ENCODE results near the gene DYNC1I2.

DYNC1I2 gene

DNA sequence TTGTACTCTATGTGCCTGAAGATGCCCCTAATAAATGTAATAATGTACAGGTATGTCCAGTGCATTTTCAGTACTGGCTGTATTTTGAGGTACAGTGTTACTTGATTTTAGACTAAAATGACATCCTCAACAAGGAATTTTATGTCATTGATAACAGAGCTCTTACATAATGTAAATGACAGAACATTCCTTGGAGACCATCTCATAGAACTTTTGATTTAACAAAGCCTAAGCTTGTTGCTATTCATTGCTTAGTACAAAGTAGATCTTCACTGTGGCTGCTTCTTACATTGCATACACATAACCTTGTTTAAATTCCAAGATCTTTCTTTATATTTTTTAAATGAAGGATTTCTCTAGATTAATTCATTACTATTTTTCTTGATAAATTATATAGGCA is 24.1 kb downstream of the DYNC1I2 start:
- TF ChIP-seq, protein P1, sequence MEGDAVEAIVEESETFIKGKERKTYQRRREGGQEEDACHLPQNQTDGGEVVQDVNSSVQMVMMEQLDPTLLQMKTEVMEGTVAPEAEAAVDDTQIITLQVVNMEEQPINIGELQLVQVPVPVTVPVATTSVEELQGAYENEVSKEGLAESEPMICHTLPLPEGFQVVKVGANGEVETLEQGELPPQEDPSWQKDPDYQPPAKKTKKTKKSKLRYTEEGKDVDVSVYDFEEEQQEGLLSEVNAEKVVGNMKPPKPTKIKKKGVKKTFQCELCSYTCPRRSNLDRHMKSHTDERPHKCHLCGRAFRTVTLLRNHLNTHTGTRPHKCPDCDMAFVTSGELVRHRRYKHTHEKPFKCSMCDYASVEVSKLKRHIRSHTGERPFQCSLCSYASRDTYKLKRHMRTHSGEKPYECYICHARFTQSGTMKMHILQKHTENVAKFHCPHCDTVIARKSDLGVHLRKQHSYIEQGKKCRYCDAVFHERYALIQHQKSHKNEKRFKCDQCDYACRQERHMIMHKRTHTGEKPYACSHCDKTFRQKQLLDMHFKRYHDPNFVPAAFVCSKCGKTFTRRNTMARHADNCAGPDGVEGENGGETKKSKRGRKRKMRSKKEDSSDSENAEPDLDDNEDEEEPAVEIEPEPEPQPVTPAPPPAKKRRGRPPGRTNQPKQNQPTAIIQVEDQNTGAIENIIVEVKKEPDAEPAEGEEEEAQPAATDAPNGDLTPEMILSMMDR (conservative IDR thresholded peaks at IDR 0.05; ENCODE audit: low read depth, low read length): no peak

DNA sequence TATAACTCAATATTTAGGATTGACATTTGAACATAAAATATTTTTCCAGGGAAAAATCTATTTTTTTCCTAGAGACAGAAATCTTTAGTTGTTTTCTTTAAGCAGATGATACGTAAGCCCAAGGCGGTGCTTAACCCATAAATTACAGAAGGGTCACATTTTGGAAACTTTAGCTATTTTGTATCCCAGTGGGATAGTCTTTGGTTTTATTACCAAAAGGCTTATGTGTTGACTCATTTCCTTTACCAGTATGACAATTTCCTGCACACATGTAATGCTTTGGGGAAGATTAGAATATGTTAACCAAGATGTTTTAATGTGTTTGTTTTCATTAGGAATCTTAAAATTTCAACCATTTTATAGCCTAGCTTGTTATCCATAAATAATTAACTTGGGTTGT is 24.8 kb downstream of the DYNC1I2 start:
- no peak overlapping the region for H3K4me3 ChIP-seq (ENCODE audit: low read length)
- DNase-seq (ENCODE audit: low read depth): no peak
- TF ChIP-seq, protein P1 (conservative IDR thresholded peaks at IDR 0.05; ENCODE audit: low read depth, low read length): no peak

More for the DNA sequence above, 24.1 kb downstream of the DYNC1I2 start:
- DNase-seq (ENCODE audit: low read depth): no peak
- H3K4me3 ChIP-seq (ENCODE audit: low read length): no peak overlapping the region

DNA sequence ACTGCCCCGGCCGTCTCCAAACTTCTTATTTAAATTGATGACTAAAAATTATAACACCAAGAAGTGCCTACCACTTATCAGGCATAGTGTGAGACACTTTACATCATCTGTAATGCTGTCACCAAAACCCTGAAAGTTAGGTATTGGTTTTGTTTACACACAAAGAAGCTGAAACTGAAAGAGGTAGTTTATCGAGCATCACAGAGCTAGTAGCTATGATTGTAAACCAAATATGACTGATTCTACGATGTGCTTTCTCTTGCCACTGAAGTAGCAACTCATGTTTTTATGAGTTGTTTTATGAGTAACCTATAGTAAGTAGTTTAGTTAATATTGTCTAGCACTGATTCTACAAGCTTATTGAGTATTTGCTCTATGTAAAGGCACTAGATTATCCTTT is 31.5 kb downstream of the DYNC1I2 start:
- no peak for DNase-seq (ENCODE audit: low read depth)
- H3K4me3 ChIP-seq (ENCODE audit: low read length): no peak overlapping the region
- TF ChIP-seq, protein P1 (conservative IDR thresholded peaks at IDR 0.05; ENCODE audit: low read depth, low read length): no peak

DNA sequence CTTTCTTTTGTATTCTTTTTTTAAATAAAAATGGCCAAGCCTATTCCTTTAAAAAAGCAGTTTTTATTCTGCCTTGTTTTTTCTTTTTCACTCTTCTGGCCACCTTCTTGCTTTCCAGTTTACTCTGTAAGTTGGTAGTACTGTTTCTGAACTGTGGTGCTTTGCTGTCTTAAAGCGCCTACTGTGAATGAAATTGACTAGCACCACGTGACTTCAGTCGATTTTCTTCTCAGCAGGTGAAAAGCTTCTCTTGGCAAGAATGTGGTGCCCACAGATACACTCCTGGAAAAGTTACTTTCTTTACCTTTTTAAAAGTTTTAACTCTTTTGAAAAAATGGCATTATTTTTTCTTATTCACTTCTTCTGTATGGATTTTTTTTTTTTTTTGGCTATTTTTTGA is 32.4 kb downstream of the DYNC1I2 start:
- no peak for DNase-seq (ENCODE audit: low read depth)
- H3K4me3 ChIP-seq (ENCODE audit: low read length): no peak overlapping the region
- TF ChIP-seq, protein P1 (conservative IDR thresholded peaks at IDR 0.05; ENCODE audit: low read depth, low read length): no peak

DNA sequence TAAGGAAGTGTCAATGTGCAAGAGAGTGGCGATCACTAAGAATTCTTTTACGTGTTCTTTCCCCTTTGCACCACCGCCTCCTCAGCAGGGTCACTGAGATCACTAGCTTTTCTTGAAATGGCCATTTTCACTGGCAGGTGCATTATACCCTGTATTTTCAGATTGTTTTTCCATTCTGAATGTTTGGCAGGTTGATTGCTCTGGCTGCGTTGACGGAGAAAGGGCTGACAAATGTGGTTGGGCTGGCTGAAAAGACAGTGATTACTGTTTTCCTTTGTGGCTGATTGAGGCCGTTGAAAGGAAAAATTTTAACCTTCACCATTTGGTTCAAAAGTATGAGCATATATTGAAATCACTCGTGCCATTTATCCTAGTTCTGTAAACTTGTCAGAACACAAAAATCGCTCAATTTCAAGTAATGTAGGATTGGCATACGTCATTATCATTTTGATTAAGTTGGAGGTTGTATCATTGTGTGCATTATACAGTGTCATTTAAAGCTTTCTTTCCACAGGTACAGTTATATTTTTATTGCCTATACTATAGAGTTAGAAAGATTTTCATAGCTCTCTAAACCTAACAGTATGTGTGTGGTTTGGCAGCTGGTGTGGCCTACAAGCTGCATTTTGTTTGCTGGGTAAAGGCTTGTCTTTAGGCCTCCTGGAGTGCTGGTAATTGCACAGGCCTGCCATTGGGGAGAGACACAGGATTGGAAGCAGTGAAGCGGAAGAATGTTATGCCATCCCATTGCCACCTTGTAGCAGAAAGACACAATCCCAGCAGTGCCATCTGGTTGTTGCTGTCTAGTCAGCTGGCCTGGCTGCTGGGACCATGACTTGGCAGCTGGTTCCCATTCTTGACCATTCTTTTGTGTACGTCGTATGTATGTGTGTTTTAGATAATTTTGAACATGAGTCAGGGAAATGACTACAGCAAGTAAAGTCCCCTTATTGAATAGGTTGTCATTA is 36.7 kb downstream of the DYNC1I2 start:
- DNase-seq (ENCODE audit: low read depth): no peak
- TF ChIP-seq, protein P1 (conservative IDR thresholded peaks at IDR 0.05; ENCODE audit: low read depth, low read length): no peak
- no peak overlapping the region for H3K4me3 ChIP-seq (ENCODE audit: low read length)

DNA sequence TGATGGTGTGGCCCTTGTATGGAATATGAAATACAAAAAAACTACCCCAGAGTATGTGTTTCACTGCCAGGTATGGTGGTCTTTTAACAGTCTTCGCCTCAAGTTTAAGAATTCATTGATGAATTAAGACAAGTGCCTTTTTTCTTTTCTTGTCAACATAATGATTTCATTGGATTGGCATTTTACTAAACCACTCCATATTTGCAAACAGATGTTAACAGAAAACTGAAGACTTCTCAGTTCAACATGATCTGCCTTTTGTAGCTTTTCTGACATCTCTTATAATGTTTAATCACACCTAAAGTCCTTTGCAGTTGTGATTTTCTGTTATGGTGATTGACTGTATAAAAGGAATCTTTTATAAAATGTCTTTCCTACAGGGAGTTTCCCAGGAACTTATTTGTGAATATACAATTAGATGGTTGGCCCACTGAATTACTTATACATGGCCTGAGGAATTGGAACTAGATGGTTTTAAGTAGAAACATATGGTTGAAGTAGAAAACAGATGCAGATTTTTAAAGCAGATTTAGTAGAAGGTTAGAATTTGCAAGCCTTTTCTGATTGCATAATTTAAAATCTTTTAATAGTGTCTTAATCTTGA is 39.7 kb downstream of the DYNC1I2 start:
- H3K4me3 ChIP-seq (ENCODE audit: low read length): no peak overlapping the region
- TF ChIP-seq, protein P1 (conservative IDR thresholded peaks at IDR 0.05; ENCODE audit: low read depth, low read length): no peak
- no peak for DNase-seq (ENCODE audit: low read depth)

Measured in retinal pigment epithelial cell (primary cell).